Astrocyte (in vitro differentiated cells and primary cell): ENCODE data around the gene LIN28B.

Experiments
- CTCF ChIP-seq: IDR thresholded peaks from 2 replicates; pipeline ENCODE4 v1.5.1; 2011; ENCODE audit warnings: low read depth, mild to moderate bottlenecking, inconsistent platforms, low read length, moderate library complexity; ENCODE audit not compliant: insufficient read depth
- EZH2 ChIP-seq: IDR thresholded peaks from 2 replicates; pipeline ENCODE4 v1.6.1; 2012; ENCODE audit warnings: mild to moderate bottlenecking, low read length, inconsistent platforms; ENCODE audit not compliant: insufficient read depth

GRCh38 chr6:104936766-104937535 is 20.0 kb upstream of the LIN28B start:
- TF ChIP-seq CTCF (no peak), EZH2 (no peak)
